Transverse colon (tissue), 4 donors: ENCODE measurements around the gene RCAN3. TPM values are rescaled to one million over a fixed set of nuclear protein-coding genes. Genes with fewer than 3 reads are reported as not detected.

Experiments used
- DNase-seq: peaks from one replicate; pipeline ENCODE4 v3.0.0-alpha.2; 2019
- H3K27ac ChIP-seq, 4 donors: fragments of 200-600 bp; sonication (generic); 2 replicates each; pipeline ENCODE4 v1.5.1; 2016 to 2018; ENCODE audit warnings: inconsistent platforms in 4 of 4
- H3K27me3 ChIP-seq: fragments of 200-600 bp; sonication (generic); 2 replicates; pipeline ENCODE4 v1.5.1; 2017; ENCODE audit warnings: inconsistent platforms
- H3K36me3 ChIP-seq, 4 donors: fragments of 200-600 bp; sonication (generic); 2 replicates each; pipeline ENCODE4 v1.5.1; 2017 to 2019; ENCODE audit warnings: inconsistent platforms in 4 of 4
- H3K4me1 ChIP-seq, 4 donors: fragments of 200-600 bp; sonication (generic); 2 replicates each; pipeline ENCODE4 v1.5.1; 2017 to 2020; ENCODE audit warnings: inconsistent platforms in 4 of 4
- H3K4me3 ChIP-seq, 4 donors: fragments of 200-600 bp; sonication (generic); 1 replicate in 1 of 4; 2 replicates in 3 of 4; pipeline versions ENCODE4 v1.5.1 to v1.6.1; 2017 to 2019; ENCODE audit warnings: inconsistent platforms in 4 of 4
- H3K9me3 ChIP-seq, 2 donors: fragments of 200-600 bp; sonication (generic); 2 replicates each; pipeline ENCODE4 v1.5.1; 2017 to 2019; ENCODE audit warnings: inconsistent platforms in 2 of 2
- CTCF ChIP-seq, 5 experiments: fragments of 200-600 bp in 3 of 5; fragments of 450-650 bp in 2 of 5; sonication (generic) in 3 of 5; IDR thresholded peaks; 1 replicate in 2 of 5; 2 replicates in 3 of 5; pipeline ENCODE4 v1.5.1; 2016 to 2017; ENCODE audit warnings: antibody characterized with exemption in 5 of 5, inconsistent platforms in 3 of 5, mild to moderate bottlenecking in 2 of 5, moderate library complexity in 1 of 5
- EP300 ChIP-seq: sonication (generic); formaldehyde crosslinking; IDR thresholded peaks from one replicate; pipeline ENCODE4 v1.6.1; 2017; ENCODE audit warnings: antibody characterized with exemption, low read depth
- POLR2A ChIP-seq: fragments of 450-650 bp; IDR thresholded peaks from one replicate; pipeline ENCODE4 v1.6.1; 2016; ENCODE audit warnings: antibody characterized with exemption, mild to moderate bottlenecking, moderate library complexity
- POLR2AphosphoS5 ChIP-seq, 3 donors: sonication (generic); formaldehyde crosslinking; IDR thresholded peaks; one replicate each; pipeline ENCODE4 v1.6.1; 2016; ENCODE audit warnings: antibody characterized with exemption in 3 of 3
- WGBS, 2 donors: methylation state at CpG; one replicate each; pipeline ENCODE4 v1.1.5; 2018; ENCODE audit warnings: low coverage in 1 of 2; 5-methylcytosine and 5-hydroxymethylcytosine counted together
- in situ Hi-C, 4 donors: fragments of 200-750 bp; cut with MboI; loops; one replicate each; pipeline versions ENCODE4 v1.15.0 to v1.15.1; 2017; ENCODE audit warnings: low sequenced_read_pairs in 3 of 4, low pct_ligation_motif_present in 1 of 4, low pct_unique_long_range_greater_than_20kb in 1 of 4
- intact Hi-C: fragments of 100-400 bp; cut with DNase I; formaldehyde crosslinking; loops from one replicate; pipeline ENCODE4 v1.15.1; 2023; ENCODE audit warnings: low total_unique reads
- total RNA-seq, 4 donors: library from RNA; depleted of rRNA; stranded (reverse); fragments of >200 nt; gene quantifications; one replicate each; pipeline ENCODE4 v1.1.0, GENCODE V29; 2016

Gene RCAN3
- total RNA-seq, 4 donors from 2014 or later = 6.4 to 17.5 (median 11.3) TPM

- Histone ChIP-seq H3K36me3 (no peaks in the 10 kb centered on the region), H3K9me3 (no peaks in the 10 kb centered on the region), H3K27ac (no peak overlapping the region), H3K4me1 (peaks cover 3 to 39% (median 7%) of the 10 kb centered on the region in 4 donors), H3K27me3 (peaks cover 19% of the 10 kb centered on the region), H3K4me3 (no peak overlapping the region)
- in situ Hi-C loops (no loop called here), intact Hi-C loops (no loop called here)
- no peak for DNase-seq
- 50 to 58% methylated on average over 2 to 10 of the region's 10 CpGs for WGBS, 2 donors
- TF ChIP-seq CTCF (IDR thresholded peaks at IDR 0.05) = no peak
- no peak for TF ChIP-seq EP300
- TF ChIP-seq POLR2A = no peak
- no peak for TF ChIP-seq POLR2AphosphoS5 (IDR thresholded peaks at IDR 0.05)
These were observed 49.4 kb downstream of the RCAN3 start for GRCh38 chr1:24551960-24552571.

- Histone ChIP-seq H3K9me3 (no peaks in the 10 kb centered on the region), H3K27me3 (peaks cover 33% of the 10 kb centered on the region), H3K4me1 (peaks cover 0 to 25% (median 6%) of the 10 kb centered on the region in 4 donors), H3K27ac (no peak overlapping the region), H3K4me3 (no peak overlapping the region), H3K36me3 (no peaks in the 10 kb centered on the region)
- no peak for TF ChIP-seq POLR2A
- no peak for TF ChIP-seq EP300
- TF ChIP-seq POLR2AphosphoS5 (IDR thresholded peaks at IDR 0.05) = no peak
- TF ChIP-seq CTCF (IDR thresholded peaks at IDR 0.05) = no peak
- DNase-seq = no peak
- intact Hi-C loops = no loop called here
- in situ Hi-C loops = no loop called here
- WGBS, 2 donors = 92 to 100% methylated on average over 2 to 3 of the region's 3 CpGs
These were observed 51.3 kb downstream of the RCAN3 start for GRCh38 chr1:24553931-24554330.

GRCh38 chr1:24554714-24555113 is 52.1 kb downstream of the RCAN3 start:
- intact Hi-C loops (no loop called here), in situ Hi-C loops (no loop called here)
- Histone ChIP-seq H3K27me3 (peaks cover 33% of the 10 kb centered on the region), H3K4me3 (no peak overlapping the region), H3K27ac (no peak overlapping the region), H3K9me3 (no peaks in the 10 kb centered on the region), H3K36me3 (no peaks in the 10 kb centered on the region), H3K4me1 (peaks cover 0 to 25% (median 6%) of the 10 kb centered on the region in 4 donors)
- no peak for DNase-seq
- TF ChIP-seq EP300 (no peak), POLR2A (no peak), CTCF (IDR thresholded peaks at IDR 0.05) (no peak), POLR2AphosphoS5 (IDR thresholded peaks at IDR 0.05) (no peak)
- WGBS, 2 donors = 96% methylated on average over 4 of the region's 4 CpGs; no CpG with 5 or more reads in 1 of the 2 donors

GRCh38 chr1:24555591-24556413 is 53.2 kb downstream of the RCAN3 start, which contains the start of gene NCMAP:
Gene NCMAP (plus strand): TSS chr1:24556087. CDS start chr1:24595431, 39,344 bp downstream.
- TF ChIP-seq EP300 (no peak), POLR2A (no peak), CTCF (IDR thresholded peaks at IDR 0.05) (no peak), POLR2AphosphoS5 (IDR thresholded peaks at IDR 0.05) (no peak)
- H3K4me3 ChIP-seq = peak within 1 kb of the TSS; percentile 32 to 55 (median 38)
- peaks cover 0 to 25% (median 6%) of the 10 kb centered on the region in 4 donors for H3K4me1 ChIP-seq
- peak; percentile 78 for DNase-seq
- in situ Hi-C loops (no loop called here), intact Hi-C loops (no loop called here)
- WGBS, 2 donors = 3% methylated on average over 38 of the region's 61 CpGs; no CpG with 5 or more reads in 1 of the 2 donors
- no peaks in the 10 kb centered on the region for H3K9me3 ChIP-seq
- peaks cover 33% of the 10 kb centered on the region for H3K27me3 ChIP-seq
- peak within 1 kb of the TSS in 3 of 4 donors; percentile 32 to 38 (median 36) for H3K27ac ChIP-seq
- no peaks in the 10 kb centered on the region for H3K36me3 ChIP-seq
